Neural cell (in vitro differentiated cells): ENCODE data around the gene DPYD.

Experiments
- RAD21 ChIP-seq: fragments of 450-650 bp; conservative IDR thresholded peaks from 2 replicates; pipeline ENCODE4 v1.6.1; 2014; ENCODE audit warnings: antibody characterized with exemption, mild to moderate bottlenecking, moderate library complexity
- TF ChIP-seq, protein P1 (sequence below): fragments of 450-650 bp; IDR thresholded peaks from 2 replicates; pipeline ENCODE4 v1.5.1; 2014; ENCODE audit warnings: antibody characterized with exemption, mild to moderate bottlenecking, moderate library complexity; ENCODE audit not compliant: poor library complexity, severe bottlenecking

DNA sequence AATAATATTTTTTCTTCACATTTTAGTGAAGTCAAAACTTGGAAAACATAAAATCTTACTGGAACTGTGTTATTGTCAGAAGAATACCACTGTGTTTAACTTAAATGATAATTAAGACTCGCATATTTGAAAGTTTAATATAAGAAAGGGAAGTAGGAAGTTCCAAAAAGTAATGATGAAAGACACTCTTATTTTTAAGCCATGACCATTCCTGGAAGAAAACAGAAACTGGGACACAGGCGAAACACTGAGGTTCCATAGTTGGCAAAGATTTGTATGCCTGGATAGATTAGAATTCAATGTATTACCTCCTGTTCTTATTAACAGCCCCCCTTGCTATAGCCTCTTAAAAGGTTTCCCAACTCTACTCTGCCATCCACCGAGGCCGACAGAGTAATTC lies 271.2 kb downstream of the DPYD start:
- TF ChIP-seq RAD21, result no peak
- TF ChIP-seq, protein P1, sequence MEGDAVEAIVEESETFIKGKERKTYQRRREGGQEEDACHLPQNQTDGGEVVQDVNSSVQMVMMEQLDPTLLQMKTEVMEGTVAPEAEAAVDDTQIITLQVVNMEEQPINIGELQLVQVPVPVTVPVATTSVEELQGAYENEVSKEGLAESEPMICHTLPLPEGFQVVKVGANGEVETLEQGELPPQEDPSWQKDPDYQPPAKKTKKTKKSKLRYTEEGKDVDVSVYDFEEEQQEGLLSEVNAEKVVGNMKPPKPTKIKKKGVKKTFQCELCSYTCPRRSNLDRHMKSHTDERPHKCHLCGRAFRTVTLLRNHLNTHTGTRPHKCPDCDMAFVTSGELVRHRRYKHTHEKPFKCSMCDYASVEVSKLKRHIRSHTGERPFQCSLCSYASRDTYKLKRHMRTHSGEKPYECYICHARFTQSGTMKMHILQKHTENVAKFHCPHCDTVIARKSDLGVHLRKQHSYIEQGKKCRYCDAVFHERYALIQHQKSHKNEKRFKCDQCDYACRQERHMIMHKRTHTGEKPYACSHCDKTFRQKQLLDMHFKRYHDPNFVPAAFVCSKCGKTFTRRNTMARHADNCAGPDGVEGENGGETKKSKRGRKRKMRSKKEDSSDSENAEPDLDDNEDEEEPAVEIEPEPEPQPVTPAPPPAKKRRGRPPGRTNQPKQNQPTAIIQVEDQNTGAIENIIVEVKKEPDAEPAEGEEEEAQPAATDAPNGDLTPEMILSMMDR, result no peak
